ENCODE measurements around the gene TSPYL2. TPM values are rescaled to one million over a fixed set of nuclear protein-coding genes. Genes with fewer than 3 reads are reported as not detected.

TSPYL2 gene
- total and polyA plus RNA-seq, 2 of the 4 experiments (the other 2 are of a cell fraction), result 19.2 to 49.7 TPM

GRCh38 chrX:53094582-53094905, 12.4 kb downstream of the TSPYL2 start:
- Histone ChIP-seq H3K4me3 (ENCODE audit: insufficient read depth, low read depth, low read length) (peak overlapping the region; percentile 55), H3K4me1 (ENCODE audit: control insufficient read depth, insufficient read depth, low read length) (no peaks in the 10 kb centered on the region), H3K9me1 (ENCODE audit: insufficient read depth, low read length) (no peaks in the 10 kb centered on the region), H2BK5ac (ENCODE audit: low read depth, low read length, poor library complexity, severe bottlenecking) (peak overlapping the region; percentile 47), H2AK5ac (ENCODE audit: low read depth, low read length) (no peak overlapping the region), H3K9ac (ENCODE audit: low read depth, low read length) (peak overlapping the region; percentile 55), H2AK9ac (replicated peaks; ENCODE audit: low read depth, low read length, poor library complexity) (peak overlapping the region; percentile 84), H3K36me3 (ENCODE audit: control insufficient read depth, insufficient read depth, low read length) (no peaks in the 10 kb centered on the region), H2BK20ac (ENCODE audit: low read depth, low read length) (no peak overlapping the region), H4K8ac (ENCODE audit: low read depth in 2 of 2, low read length in 2 of 2) (peak overlapping the region in 1 of 2 experiments; percentile 75; a peak in 2 of 4 replicates), H3K4me2 (ENCODE audit: low read depth, low read length) (peak overlapping the region; percentile 79), H3K4ac (ENCODE audit: low read depth, low read length) (peak overlapping the region; percentile 25), H4K91ac (ENCODE audit: insufficient read depth, low read depth, low read length) (0 out of 2 replicates have a peak overlapping the region, but pooled peaks have one; percentile 5), H3K14ac (replicated peaks; ENCODE audit: low read depth, low read length) (0 out of 2 replicates have a peak overlapping the region, but pooled peaks have one; percentile 10), H3K56ac (ENCODE audit: extremely low read depth, insufficient read depth, low read length) (no peak overlapping the region), H3K27ac (ENCODE audit: insufficient read depth, low read length) (peak overlapping the region; percentile 45), H4K5ac (ENCODE audit: low read depth, low read length) (no peak overlapping the region), H4K20me1 (ENCODE audit: insufficient read depth, low read length) (no peaks in the 10 kb centered on the region), H3K23ac (ENCODE audit: low read depth, low read length) (peak overlapping the region; percentile 71; the same call in 1 of the 2 replicates), H3K9me3 (ENCODE audit: control insufficient read depth, insufficient read depth, low read length) (no peaks in the 10 kb centered on the region), H2BK120ac (ENCODE audit: low read depth, low read length) (no peak overlapping the region), H2AFZ (replicated peaks; ENCODE audit: low read length, poor library complexity) (peak overlapping the region; percentile 93), H3K18ac (ENCODE audit: low read depth, low read length) (no peak overlapping the region), H3K27me3 (ENCODE audit: control insufficient read depth, insufficient read depth, low read length) (peaks cover 3% of the 10 kb centered on the region; the same call in 1 of the 2 replicates), H2BK15ac (ENCODE audit: low read depth, low read length) (no peak overlapping the region), H3K79me1 (ENCODE audit: low read depth in 1 of 2, low read length in 2 of 2) (peaks cover 5 to 14% of the 10 kb centered on the region in 2 experiments; a peak in 3 of 4 replicates)
- ChIA-PET CTCF (no interaction called here), POLR2A (ENCODE audit: unreplicated experiment) (no interaction called here)
- intact Hi-C loops (cut with micrococcal nuclease), result loop anchor here (5.0 kb wide), 1 partner anchor 128 kb away; no protein-coding TSS in a partner anchor
- no peak for TF ChIP-seq ELK1 (IDR thresholded peaks at IDR 0.05; ENCODE audit: borderline replicate concordance, low read depth, low read length)
- TF ChIP-seq CTCF (conservative IDR thresholded peaks at IDR 0.05; ENCODE audit: low read depth, low read length), result no peak
- peak; percentile 71 for TF ChIP-seq USF2 (IDR thresholded peaks at IDR 0.05; ENCODE audit: low read depth, low read length)
- ATAC-seq (ENCODE audit: low read depth) (no peak), DNase-seq (no peak)
- no CpG with 5 or more reads among the region's 5 CpGs for WGBS, 2 experiments (ENCODE audit: extremely low coverage in 2 of 2, insufficient read length in 1 of 2)
- in situ Hi-C loops (cut with MboI; ENCODE audit: low sequenced_read_pairs), result no loop called here
- dilution Hi-C loops (cut with HindIII; ENCODE audit: low sequenced_read_pairs, unreplicated experiment), result no loop called here
- no TSS peak for BruUV-seq (replicated peaks)
